Measurements from ENCODE around the gene SLC37A1. TPM values are rescaled to one million over a fixed set of nuclear protein-coding genes. Genes with fewer than 3 reads are reported as not detected.

Gene SLC37A1
- total RNA-seq, 1 experiment from 2014 or later, result 37.7 TPM

GRCh38 chr21:42560517-42561179 is 47.0 kb downstream of the SLC37A1 start:
- no peak overlapping the region for H4K91ac ChIP-seq (ENCODE audit: insufficient read length, low read depth, low read length)
- H3K27me3 ChIP-seq (ENCODE audit: insufficient read depth, low read length), result no peaks in the 10 kb centered on the region
- no peak overlapping the region for H2AK5ac ChIP-seq (ENCODE audit: insufficient read length, low read length)
- H2BK20ac ChIP-seq (ENCODE audit: low read depth, low read length, poor library complexity, severe bottlenecking), result no peak overlapping the region
- H4K20me1 ChIP-seq (ENCODE audit: control insufficient read depth, insufficient read depth, insufficient read length), result no peaks in the 10 kb centered on the region
- Mint-ChIP-seq H3K9me3 (no peaks in the 10 kb centered on the region), H3K4me3 (no peak overlapping the region), H3K27me3 (ENCODE audit: low read depth) (no peaks in the 10 kb centered on the region; the same call in 1 of the 2 replicates), H3K27ac (no peak overlapping the region), H3K36me3 (ENCODE audit: insufficient read depth in 1 of 3, low read depth in 3 of 3) (peaks cover 2 to 77% (median 41%) of the 10 kb centered on the region in 3 experiments; a peak in 6 of 7 replicates), H3K4me1 (no peaks in the 10 kb centered on the region; a peak in 1 of 4 replicates)
- H3K79me2 ChIP-seq (ENCODE audit: insufficient read depth, low read length), result no peaks in the 10 kb centered on the region
- no peak overlapping the region for H2AFZ ChIP-seq (ENCODE audit: low read length)
- no peak for TF ChIP-seq CTCF (conservative IDR thresholded peaks at IDR 0.05)
- no peak overlapping the region for H3K56ac ChIP-seq (ENCODE audit: insufficient read length, low read depth, low read length)
- no peak overlapping the region for H3K9ac ChIP-seq (ENCODE audit: extremely low read depth, insufficient read length, low read length)
- no peak for DNase-seq
- no peak overlapping the region for H2BK15ac ChIP-seq (ENCODE audit: low read depth, low read length)
- no peaks in the 10 kb centered on the region for H3K9me3 ChIP-seq (ENCODE audit: control insufficient read depth, low read depth, low read length)
- no peak overlapping the region for H3K18ac ChIP-seq (ENCODE audit: insufficient read length, low read depth, low read length)
- no peak overlapping the region for H4K8ac ChIP-seq (replicated peaks; ENCODE audit: insufficient read length, low read depth, low read length)
- no peak overlapping the region for H4K5ac ChIP-seq (ENCODE audit: insufficient read length, low read depth, low read length)
- no peaks in the 10 kb centered on the region for H3K4me1 ChIP-seq (ENCODE audit: insufficient read depth, low read length)
- no peak overlapping the region for H3K14ac ChIP-seq (ENCODE audit: insufficient read depth, low read length)
- H3K23me2 ChIP-seq (ENCODE audit: insufficient read length, low read depth, low read length, poor library complexity, severe bottlenecking), result no peaks in the 10 kb centered on the region
- H3T11ph ChIP-seq (ENCODE audit: low read length), result no peak overlapping the region
- H3K27ac ChIP-seq (ENCODE audit: insufficient read length, low read depth, low read length), result no peak overlapping the region
- no CpG with 5 or more reads among the region's 8 CpGs for WGBS (ENCODE audit: extremely low coverage, insufficient read length, low lambda C conversion rate)
- no peak overlapping the region for H3K23ac ChIP-seq (ENCODE audit: insufficient read length, low read depth, low read length)
- H2BK5ac ChIP-seq (ENCODE audit: insufficient read length, low read length), result no peak overlapping the region
- H3K79me1 ChIP-seq (ENCODE audit: insufficient read depth, low read depth, low read length, poor library complexity, severe bottlenecking), result no peaks in the 10 kb centered on the region
- no peak overlapping the region for H3K4ac ChIP-seq (ENCODE audit: low read depth, low read length)
- no peak overlapping the region for H3K4me2 ChIP-seq (ENCODE audit: insufficient read depth, insufficient read length, low read length)
- H2BK12ac ChIP-seq (ENCODE audit: insufficient read length, low read depth, low read length), result no peak overlapping the region
- no peak overlapping the region for H2BK120ac ChIP-seq (ENCODE audit: low read depth, low read length, poor library complexity, severe bottlenecking)
